GM12892 (cell line): ENCODE measurements around the gene SLC35B1.

Source experiments
- POLR2AphosphoS5 ChIP-seq: IDR thresholded peaks from 2 replicates; pipeline ENCODE4 v1.6.1; 2011; ENCODE audit warnings: low read depth, low read length, control low read depth
- TAF1 ChIP-seq: IDR thresholded peaks from 2 replicates; pipeline ENCODE4 v1.6.1; 2011; ENCODE audit warnings: low read depth, mild to moderate bottlenecking, control low read depth, low read length, borderline replicate concordance

- TF ChIP-seq TAF1 (no peak), POLR2AphosphoS5 (no peak)
These were observed 27.0 kb upstream of the SLC35B1 start for GRCh38 chr17:49734515-49735490.
